ENCODE results near the gene CDS2. TPM values are rescaled to one million over a fixed set of nuclear protein-coding genes. Genes with fewer than 3 reads are reported as not detected.

Gene CDS2
- total and polyA plus RNA-seq, 2 of the 13 experiments (the other 11 are each of a cell fraction or from before 2014, with no cell fraction given): 81.3 to 153 TPM

DNA sequence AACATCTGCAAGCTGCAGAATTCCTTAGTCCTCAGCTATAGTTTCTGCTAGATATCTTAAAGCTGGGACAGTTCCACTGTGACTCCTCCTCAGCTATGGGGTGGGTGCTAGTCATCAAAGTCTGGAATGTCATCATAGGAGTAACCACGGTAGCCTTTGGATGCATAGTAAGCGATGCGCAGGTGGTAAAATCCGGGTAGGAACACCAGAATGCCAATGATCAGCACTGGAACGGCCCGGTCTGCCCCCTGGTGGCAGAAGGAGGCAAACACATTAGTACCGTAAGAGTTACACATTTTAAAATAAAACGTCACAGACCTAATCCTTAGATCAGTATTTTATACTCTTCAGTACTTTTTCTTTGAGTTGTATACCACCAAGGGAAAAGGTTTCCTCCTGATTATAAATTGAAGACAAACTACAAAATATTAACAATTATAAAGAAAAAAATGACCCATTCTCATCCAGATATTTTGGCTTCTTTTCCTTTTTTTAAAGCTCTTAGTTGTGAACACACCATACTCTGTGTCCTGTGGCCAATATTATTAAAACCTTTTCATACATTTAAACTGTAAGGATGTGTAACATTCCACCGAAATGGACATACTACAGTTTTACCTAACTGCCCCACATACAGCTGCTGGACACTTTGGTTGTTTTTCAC lies 26.0 kb upstream of the CDS2 start (continued):
- TF ChIP-seq, protein P1, sequence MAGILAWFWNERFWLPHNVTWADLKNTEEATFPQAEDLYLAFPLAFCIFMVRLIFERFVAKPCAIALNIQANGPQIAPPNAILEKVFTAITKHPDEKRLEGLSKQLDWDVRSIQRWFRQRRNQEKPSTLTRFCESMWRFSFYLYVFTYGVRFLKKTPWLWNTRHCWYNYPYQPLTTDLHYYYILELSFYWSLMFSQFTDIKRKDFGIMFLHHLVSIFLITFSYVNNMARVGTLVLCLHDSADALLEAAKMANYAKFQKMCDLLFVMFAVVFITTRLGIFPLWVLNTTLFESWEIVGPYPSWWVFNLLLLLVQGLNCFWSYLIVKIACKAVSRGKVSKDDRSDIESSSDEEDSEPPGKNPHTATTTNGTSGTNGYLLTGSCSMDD (CRISPR knock-in tag; IDR thresholded peaks at IDR 0.05): no peak
- TF ChIP-seq RFX1 (IDR thresholded peaks at IDR 0.05) (no peak), ATF4 (CRISPR knock-in tag; IDR thresholded peaks at IDR 0.05) (0 out of 4 replicates have a peak, but pooled peaks of 1 of the 2 experiments have one; percentile 11), BORCS8-MEF2B (CRISPR knock-in tag; IDR thresholded peaks at IDR 0.05) (0 out of 2 replicates have a peak, but pooled peaks have one; percentile 34), NR2F2 (IDR thresholded peaks at IDR 0.05; ENCODE audit: borderline replicate concordance, low read depth) (no peak), E2F1 (CRISPR knock-in tag; IDR thresholded peaks at IDR 0.05) (no peak), ZMAT3 (CRISPR knock-in tag; conservative IDR thresholded peaks at IDR 0.05) (no peak), U2AF1 (optimal IDR thresholded peaks at IDR 0.05; ENCODE audit: low read depth, low read length) (no peak), ARNT2 (CRISPR knock-in tag; IDR thresholded peaks at IDR 0.05; ENCODE audit: low read depth) (peak; percentile 47; the same call in 1 of the 2 replicates), TEAD3 (CRISPR knock-in tag; optimal IDR thresholded peaks at IDR 0.05; ENCODE audit: borderline replicate concordance) (peak; percentile 63), PAWR (CRISPR knock-in tag; IDR thresholded peaks at IDR 0.05; ENCODE audit: borderline replicate concordance) (no peak), ZNF431 (CRISPR knock-in tag; IDR thresholded peaks at IDR 0.05; ENCODE audit: borderline replicate concordance, low read depth) (no peak), SMC3 (IDR thresholded peaks at IDR 0.05; ENCODE audit: low read length) (peak; percentile 98), ZNF687 (CRISPR knock-in tag; IDR thresholded peaks at IDR 0.05) (no peak), NFKB2 (CRISPR knock-in tag; IDR thresholded peaks at IDR 0.05; ENCODE audit: borderline replicate concordance) (no peak), SOX13 (IDR thresholded peaks at IDR 0.05) (no peak), SOX13 (CRISPR knock-in tag; conservative IDR thresholded peaks at IDR 0.05 in 1 of 2, IDR thresholded peaks at IDR 0.05 in 1 of 2) (no peak), ZNF20 (CRISPR knock-in tag; IDR thresholded peaks at IDR 0.05) (no peak), FOSL2 (CRISPR knock-in tag; IDR thresholded peaks at IDR 0.05) (peak; percentile 53), NONO (IDR thresholded peaks at IDR 0.05) (no peak), NONO (CRISPR knock-in tag; conservative IDR thresholded peaks at IDR 0.05) (0 out of 2 replicates have a peak, but pooled peaks have one; percentile 31), ZNF510 (CRISPR knock-in tag; IDR thresholded peaks at IDR 0.05; ENCODE audit: low read depth) (no peak)

Data from HepG2 (cell line).